Ovary (tissue), 9 donors: Measurements from ENCODE around the gene STON1. TPM values are rescaled to one million over a fixed set of nuclear protein-coding genes. Genes with fewer than 3 reads are reported as not detected.

Experiments
- DNase-seq, 5 donors: peaks; one replicate each; pipeline ENCODE4 v3.0.0-alpha.2; 2019 to 2020
- H3K27ac ChIP-seq, 2 donors: fragments of 200-600 bp; one replicate each; pipeline versions ENCODE4 v1.5.1 to v1.8.0; 2019 to 2022
- H3K27me3 ChIP-seq: fragments of 200-600 bp; one replicate; pipeline ENCODE4 v1.8.0; 2022
- H3K36me3 ChIP-seq: fragments of 200-600 bp; sonication (generic); one replicate; pipeline ENCODE4 v1.5.1; 2019
- H3K4me1 ChIP-seq: one replicate; pipeline ENCODE4 v1.8.1; 2013; ENCODE audit warnings: mild to moderate bottlenecking, moderate library complexity; ENCODE audit not compliant: insufficient read depth
- H3K4me3 ChIP-seq: fragments of 200-600 bp; sonication (generic); one replicate; pipeline ENCODE4 v1.5.1; 2017
- H3K9me3 ChIP-seq, 2 donors: fragments of 200-600 bp in 1 of 2; sonication (generic) in 1 of 2; one replicate each; pipeline versions ENCODE4 v1.5.1 to v1.8.1; 2013 to 2019; ENCODE audit warnings: mild to moderate bottlenecking in 1 of 2, moderate library complexity in 1 of 2
- EP300 ChIP-seq: sonication (generic); formaldehyde crosslinking; IDR thresholded peaks from one replicate; pipeline ENCODE4 v1.6.1; 2017; ENCODE audit warnings: antibody characterized with exemption
- POLR2A ChIP-seq: fragments of 450-650 bp; IDR thresholded peaks from one replicate; pipeline ENCODE4 v1.6.1; 2017; ENCODE audit warnings: antibody characterized with exemption, mild to moderate bottlenecking, moderate library complexity
- WGBS, 3 donors: extraction: QIAGEN DNeasy Blood & Tissue Kit in 1 of 3; methylation state at CpG; one replicate each; pipeline versions ENCODE4 v1.1.5 to v1.1.7; 2013 to 2017; 5-methylcytosine and 5-hydroxymethylcytosine counted together
- intact Hi-C, 4 donors: fragments of 100-400 bp; cut with DNase I; formaldehyde crosslinking; loops; one replicate each; pipeline versions ENCODE4 v1.11.0 to v1.15.1; 2022 to 2023
- polyA plus RNA-seq, 2 donors: library from polyadenylated mRNA; stranded (reverse); fragments of 200-250 nt in 1 of 2; fragments of 350-450 nt in 1 of 2; fragmentation: Illumina TruSeq in 1 of 2; extraction: RNeasy Lipid Tissue Mini Kit (QIAGEN cat#74804) in 1 of 2; gene quantifications; one replicate each; pipeline ENCODE4 v1.2.3, GENCODE V29; 2013 to 2014
- small RNA-seq: library from RNA; depleted of rRNA; stranded (forward); fragments of <200 nt; gene quantifications from one replicate; pipeline ENCODE3, GENCODE V24; 2016
- total RNA-seq, 7 donors: library from RNA; depleted of rRNA in 2 of 7; stranded (reverse); fragments of >200 nt in 2 of 7; fragmentation: NEBNext Ultra II Directional in 3 of 7; extraction: Animal tissue kit (Norgen Biotek cat#: 25700) in 3 of 7; gene quantifications; one replicate each; pipeline versions ENCODE4 v1.1.0 to v1.2.4, GENCODE V29; 2016 to 2023
- TF ChIP-seq, protein P1 (sequence below), 3 donors: fragments of 450-650 bp in 2 of 3; fragments of 200-600 bp in 1 of 3; IDR thresholded peaks; one replicate each; pipeline versions ENCODE4 v1.5.1 to v1.8.0; 2016 to 2022; ENCODE audit warnings: antibody characterized with exemption in 3 of 3, mild to moderate bottlenecking in 1 of 3
- donor health status: DM: no; HTN: no; CAD: no; lungs with moderate emphysema.
- donor health status: DM: no; HTN: no; CAD: no.
- donor health status: Bipolar disorder and iron deficiency.
- donor health status: DM: yes; HTN: yes; CAD: no.
- donor health status: DM: no; HTN: no; CAD: no.
- donor health status: DM: yes; HTN: yes; CAD: no.

STON1 gene
- total and polyA plus RNA-seq, 9 donors, result 17.7 to 52.5 (median 38.0) TPM

DNA sequence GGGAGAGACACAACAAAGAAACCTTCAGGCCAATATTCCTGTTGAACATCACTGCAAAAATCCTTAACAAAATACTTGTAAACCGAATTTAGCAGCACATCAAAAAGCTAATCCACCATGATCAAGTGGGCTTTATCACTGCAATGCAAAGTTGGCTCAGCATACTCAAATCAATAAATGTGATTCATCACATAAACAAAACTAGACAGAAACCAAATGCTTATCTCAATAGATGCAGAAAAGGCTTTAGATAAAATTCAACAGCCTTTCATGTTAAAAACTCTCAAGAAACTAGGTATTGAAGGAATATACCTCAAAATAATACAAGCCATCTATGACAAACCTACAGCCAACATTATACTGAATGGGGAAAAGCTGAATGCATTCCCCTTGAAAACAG is 108.3 kb downstream of the STON1 start:
- 72 to 94% (median 75%) methylated on average over 1 of the region's 1 CpG for WGBS, 3 donors
- Histone ChIP-seq H3K4me3 (no peak overlapping the region), H3K36me3 (no peaks in the 10 kb centered on the region), H3K9me3 (no peaks in the 10 kb centered on the region), H3K27me3 (no peaks in the 10 kb centered on the region), H3K27ac (no peak overlapping the region), H3K4me1 (no peaks in the 10 kb centered on the region)
- DNase-seq, result no peak
- intact Hi-C loops, result no loop called here
- TF ChIP-seq POLR2A, result no peak
- TF ChIP-seq, protein P1, sequence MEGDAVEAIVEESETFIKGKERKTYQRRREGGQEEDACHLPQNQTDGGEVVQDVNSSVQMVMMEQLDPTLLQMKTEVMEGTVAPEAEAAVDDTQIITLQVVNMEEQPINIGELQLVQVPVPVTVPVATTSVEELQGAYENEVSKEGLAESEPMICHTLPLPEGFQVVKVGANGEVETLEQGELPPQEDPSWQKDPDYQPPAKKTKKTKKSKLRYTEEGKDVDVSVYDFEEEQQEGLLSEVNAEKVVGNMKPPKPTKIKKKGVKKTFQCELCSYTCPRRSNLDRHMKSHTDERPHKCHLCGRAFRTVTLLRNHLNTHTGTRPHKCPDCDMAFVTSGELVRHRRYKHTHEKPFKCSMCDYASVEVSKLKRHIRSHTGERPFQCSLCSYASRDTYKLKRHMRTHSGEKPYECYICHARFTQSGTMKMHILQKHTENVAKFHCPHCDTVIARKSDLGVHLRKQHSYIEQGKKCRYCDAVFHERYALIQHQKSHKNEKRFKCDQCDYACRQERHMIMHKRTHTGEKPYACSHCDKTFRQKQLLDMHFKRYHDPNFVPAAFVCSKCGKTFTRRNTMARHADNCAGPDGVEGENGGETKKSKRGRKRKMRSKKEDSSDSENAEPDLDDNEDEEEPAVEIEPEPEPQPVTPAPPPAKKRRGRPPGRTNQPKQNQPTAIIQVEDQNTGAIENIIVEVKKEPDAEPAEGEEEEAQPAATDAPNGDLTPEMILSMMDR (IDR thresholded peaks at IDR 0.05), result no peak
- TF ChIP-seq EP300, result no peak

Small RNAs within 50 kb of the gene (small RNA-seq; reads per million reads assigned to genes)
- gene RNU6-282P (not detected), gene TPT1P11 (not detected)

Other genes with a start within 250 kb of the STON1 start
- 10 to 100 TPM in 6 of 7 donors, 1 to 10 TPM in 1; 9.9 to 13.9 (median 12.5) TPM for gene FOXN2, start 215.5 kb upstream of the STON1 start, total RNA-seq
- 1 to 10 TPM; 3.3 to 6.9 TPM for gene FOXN2, start 215.5 kb upstream of the STON1 start, polyA plus RNA-seq
- 10 to 100 TPM; 24.4 to 37.2 (median 30.6) TPM for gene PPP1R21, start 89.4 kb upstream of the STON1 start, total RNA-seq
- 10 to 100 TPM; 22.2 to 31.2 TPM for gene PPP1R21, start 89.4 kb upstream of the STON1 start, polyA plus RNA-seq
- gene GTF2A1L, start 87.7 kb downstream of the STON1 start, total RNA-seq, result 10 to 100 TPM in 1 of 7 donors, 1 to 10 TPM in 4, not detected in 2; 2.1 to 13.8 (median 3.5) TPM
- gene GTF2A1L, start 87.7 kb downstream of the STON1 start, polyA plus RNA-seq, result 1 to 10 TPM in 1 of 2 donors, not detected in 1; 3.7 TPM
- gene LHCGR, start 225.6 kb downstream of the STON1 start, total RNA-seq, result 1 to 10 TPM in 5 of 7 donors, under 1 TPM in 2; 0.35 to 4.8 (median 1.7) TPM
- gene LHCGR, start 225.6 kb downstream of the STON1 start, polyA plus RNA-seq, result 10 to 100 TPM in 1 of 2 donors, 1 to 10 TPM in 1; 1.2 to 91.2 TPM